ENCODE measurements around the gene CDC6. TPM values are rescaled to one million over a fixed set of nuclear protein-coding genes. Genes with fewer than 3 reads are reported as not detected.

The CDC6 gene
- total RNA-seq, 4 donors from 2014 or later, result 0.16 to 2.2 (median 0.30) TPM

DNA sequence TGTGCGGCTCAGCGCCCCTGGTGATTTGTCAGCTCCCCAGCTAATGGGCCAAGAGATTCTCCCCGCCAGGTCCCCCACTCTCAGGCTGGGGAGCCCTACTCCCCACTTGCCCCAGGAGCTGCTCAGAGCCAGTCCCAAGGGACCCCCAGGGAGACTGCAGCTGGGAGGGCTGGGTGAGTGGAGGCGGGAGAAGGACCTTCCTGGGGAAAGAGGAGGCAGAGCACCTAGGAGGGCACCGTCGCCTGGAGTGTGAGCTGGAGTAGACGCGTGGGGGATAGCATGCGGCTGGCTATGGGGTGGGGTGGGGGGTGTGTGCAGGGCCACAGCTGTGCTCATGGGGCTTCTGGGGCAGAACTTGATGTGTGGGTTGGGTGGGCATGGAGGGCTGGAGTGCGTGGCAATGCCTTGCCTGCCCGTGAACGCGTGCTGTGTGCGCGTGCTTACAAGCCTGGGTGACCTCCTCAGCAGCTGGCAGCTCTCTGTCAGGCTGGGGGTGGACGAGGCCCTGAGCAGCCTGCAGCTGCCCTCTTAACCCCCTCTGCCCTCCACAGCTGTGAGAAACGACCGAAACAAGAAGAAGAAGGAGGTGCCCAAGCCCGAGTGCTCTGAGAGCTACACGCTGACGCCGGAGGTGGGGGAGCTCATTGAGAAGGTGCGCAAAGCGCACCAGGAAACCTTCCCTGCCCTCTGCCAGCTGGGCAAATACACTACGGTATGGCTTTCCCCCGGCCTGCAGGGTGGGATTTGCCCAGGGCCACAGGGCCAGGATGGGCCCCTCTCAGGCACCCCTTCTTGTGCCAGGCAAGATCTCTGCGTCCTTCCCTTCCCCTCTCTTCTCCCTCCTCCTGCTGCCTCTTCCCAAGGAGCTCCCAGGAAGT, 63.9 kb downstream of the CDC6 start:
- TF ChIP-seq, protein P1, sequence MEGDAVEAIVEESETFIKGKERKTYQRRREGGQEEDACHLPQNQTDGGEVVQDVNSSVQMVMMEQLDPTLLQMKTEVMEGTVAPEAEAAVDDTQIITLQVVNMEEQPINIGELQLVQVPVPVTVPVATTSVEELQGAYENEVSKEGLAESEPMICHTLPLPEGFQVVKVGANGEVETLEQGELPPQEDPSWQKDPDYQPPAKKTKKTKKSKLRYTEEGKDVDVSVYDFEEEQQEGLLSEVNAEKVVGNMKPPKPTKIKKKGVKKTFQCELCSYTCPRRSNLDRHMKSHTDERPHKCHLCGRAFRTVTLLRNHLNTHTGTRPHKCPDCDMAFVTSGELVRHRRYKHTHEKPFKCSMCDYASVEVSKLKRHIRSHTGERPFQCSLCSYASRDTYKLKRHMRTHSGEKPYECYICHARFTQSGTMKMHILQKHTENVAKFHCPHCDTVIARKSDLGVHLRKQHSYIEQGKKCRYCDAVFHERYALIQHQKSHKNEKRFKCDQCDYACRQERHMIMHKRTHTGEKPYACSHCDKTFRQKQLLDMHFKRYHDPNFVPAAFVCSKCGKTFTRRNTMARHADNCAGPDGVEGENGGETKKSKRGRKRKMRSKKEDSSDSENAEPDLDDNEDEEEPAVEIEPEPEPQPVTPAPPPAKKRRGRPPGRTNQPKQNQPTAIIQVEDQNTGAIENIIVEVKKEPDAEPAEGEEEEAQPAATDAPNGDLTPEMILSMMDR (IDR thresholded peaks at IDR 0.05; ENCODE audit: low read depth), result no peak

DNA sequence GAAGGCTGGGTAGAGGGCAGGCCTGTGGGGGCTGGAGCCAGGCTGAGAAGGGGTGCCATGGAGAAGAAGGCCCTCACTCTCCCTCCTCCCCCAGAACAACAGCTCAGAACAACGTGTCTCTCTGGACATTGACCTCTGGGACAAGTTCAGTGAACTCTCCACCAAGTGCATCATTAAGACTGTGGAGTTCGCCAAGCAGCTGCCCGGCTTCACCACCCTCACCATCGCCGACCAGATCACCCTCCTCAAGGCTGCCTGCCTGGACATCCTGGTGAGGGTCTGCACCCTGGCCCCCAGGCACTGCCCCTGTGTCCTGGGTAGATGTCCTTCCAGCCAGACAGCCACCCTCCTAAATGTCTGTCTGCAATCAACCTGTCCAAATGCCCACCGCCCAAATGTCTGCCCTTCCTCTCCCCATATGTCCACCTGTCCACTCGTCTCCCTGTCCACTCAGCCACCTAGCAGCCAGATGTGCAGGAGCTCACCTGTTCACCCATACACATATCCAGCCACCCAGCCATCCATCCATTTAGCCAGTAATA, 64.6 kb downstream of the CDC6 start:
- TF ChIP-seq, protein P1 (IDR thresholded peaks at IDR 0.05; ENCODE audit: low read depth), result no peak

- TF ChIP-seq, protein P1 (IDR thresholded peaks at IDR 0.05; ENCODE audit: low read depth), result no peak
These were observed 65.2 kb downstream of the CDC6 start for GRCh38 chr17:40352779-40353394.

Other genes with a start within 250 kb of the CDC6 start
- gene MED24, start 233.5 kb upstream of the CDC6 start, total RNA-seq, result 10 to 100 TPM; 47.6 to 75.5 (median 63.0) TPM
- gene THRA, start 224.9 kb upstream of the CDC6 start, total RNA-seq, result 10 to 100 TPM; 35.7 to 81.2 (median 47.1) TPM
- 10 to 100 TPM in 2 of 4 donors, 1 to 10 TPM in 2; 4.2 to 16.0 (median 12.7) TPM for gene NR1D1, start 187.3 kb upstream of the CDC6 start, total RNA-seq
- gene MSL1, start 165.9 kb upstream of the CDC6 start, total RNA-seq, result 10 to 100 TPM; 42.0 to 87.6 (median 61.7) TPM
- gene CASC3, start 147.3 kb upstream of the CDC6 start, total RNA-seq, result 10 to 100 TPM; 37.4 to 81.4 (median 71.8) TPM
- gene RAPGEFL1, start 110.4 kb upstream of the CDC6 start, total RNA-seq, result 1 to 10 TPM; 2.4 to 7.3 (median 5.2) TPM
- gene WIPF2, start 68.6 kb upstream of the CDC6 start, total RNA-seq, result 10 to 100 TPM in 1 of 4 donors, 1 to 10 TPM in 3; 8.1 to 10.2 (median 9.7) TPM
- gene RARA, start 21.3 kb downstream of the CDC6 start, total RNA-seq, result 10 to 100 TPM; 13.9 to 21.5 (median 17.9) TPM
- under 1 TPM in 1 of 4 donors, not detected in 3; 0.94 TPM for gene GJD3, start 76.9 kb downstream of the CDC6 start, total RNA-seq
- gene TOP2A, start 130.0 kb downstream of the CDC6 start, total RNA-seq, result 1 to 10 TPM in 2 of 4 donors, under 1 TPM in 2; 0.75 to 8.5 (median 3.7) TPM
- 100 to 1,000 TPM; 147 to 268 (median 232) TPM for gene IGFBP4, start 155.6 kb downstream of the CDC6 start, total RNA-seq
- gene TNS4, start 213.7 kb downstream of the CDC6 start, total RNA-seq, result not detected